NCI-H2081 treated with DMSO at 0.1 percent for 48 hours (cell line): ENCODE measurements around the gene MUC22.
"Not testable (repeated sequence)": the region's sequence is repeated elsewhere in the genome, so short reads cannot be mapped to it uniquely, and the experiment has no call there.

Source experiments
- DNase-seq: peaks from one replicate; lab custom pipeline; 2025; lab: John Stamatoyannopoulos, UW

MUC22 gene

GRCh38 chr6:31038559-31038958 is 28.3 kb downstream of the MUC22 start:
- no peak for DNase-seq

DNA sequence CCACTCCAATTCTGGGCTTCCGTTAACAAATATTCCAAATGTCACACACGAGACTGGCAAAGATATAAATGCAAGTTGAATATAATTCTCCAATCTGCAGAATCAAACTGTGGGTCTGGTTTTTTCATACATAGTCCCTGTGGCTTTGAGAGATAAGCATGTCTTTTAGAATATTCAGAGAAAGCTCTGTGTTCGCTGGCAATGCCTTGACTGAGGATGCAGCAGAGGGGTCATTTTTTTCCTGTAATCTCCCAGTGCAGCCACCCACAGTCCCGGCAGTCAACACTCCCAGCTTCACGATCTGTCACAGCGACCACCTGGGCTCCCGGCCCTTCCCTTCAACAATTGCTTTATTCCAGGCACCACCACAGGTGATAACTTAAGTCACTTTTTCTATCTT is 30.5 kb downstream of the MUC22 start:
- DNase-seq = no peak

DNA sequence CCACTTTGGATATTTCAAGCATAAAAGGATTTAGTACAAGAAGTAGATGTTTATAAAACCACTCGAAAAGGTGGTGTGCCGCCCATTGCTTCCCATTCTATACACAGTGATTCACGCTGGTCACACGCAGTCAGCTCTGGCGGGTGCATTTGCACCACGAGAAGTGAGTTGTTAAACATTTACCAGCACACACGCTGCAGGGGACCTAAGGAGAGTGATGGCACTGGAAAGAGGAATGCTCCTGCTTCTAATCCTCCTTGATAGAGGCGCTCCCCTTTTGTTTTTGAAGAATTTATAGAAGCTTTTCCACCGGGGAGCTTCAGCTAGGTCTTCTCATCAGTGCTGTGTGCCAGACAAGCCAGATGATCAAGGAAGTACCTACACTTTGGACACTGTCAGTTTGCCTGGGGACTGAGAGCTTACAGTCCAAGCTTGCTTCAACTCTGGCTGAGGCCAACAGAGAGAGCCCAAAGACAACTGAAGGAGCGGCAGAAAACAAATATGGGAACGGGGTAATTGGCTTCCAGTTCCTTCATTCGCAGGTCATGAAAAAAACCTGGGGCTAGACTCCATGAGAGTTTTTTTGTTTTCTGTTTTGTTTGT is 31.2 kb downstream of the MUC22 start:
- DNase-seq = no peak

GRCh38 chr6:31042806-31043205 is 32.5 kb downstream of the MUC22 start:
- DNase-seq = no peak

DNA sequence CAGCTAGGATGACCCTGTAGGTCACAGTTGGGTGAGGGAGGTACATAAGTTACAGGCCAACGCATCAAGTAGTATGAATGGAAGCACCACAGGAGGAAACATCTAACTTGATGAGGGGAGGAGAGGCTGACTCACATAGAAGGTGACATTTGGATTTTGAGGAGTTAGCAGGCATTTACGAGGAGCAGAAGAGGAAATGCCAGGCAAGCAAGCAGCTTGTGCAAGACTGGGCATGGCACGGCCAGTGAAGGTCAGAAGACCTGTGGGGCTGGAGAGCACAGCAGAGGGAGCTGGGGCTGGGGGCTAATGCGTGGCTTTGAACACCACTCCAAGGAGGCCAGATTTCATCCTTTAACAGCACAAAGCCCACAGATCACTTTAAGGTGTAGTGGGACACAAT is 37.8 kb downstream of the MUC22 start:
- DNase-seq = no peak

- DNase-seq = no peak
These were observed 39.2 kb downstream of the MUC22 start for GRCh38 chr6:31049518-31049917.

GRCh38 chr6:31053187-31053586 is 42.9 kb downstream of the MUC22 start:
- not testable (repeated sequence) for DNase-seq

DNA sequence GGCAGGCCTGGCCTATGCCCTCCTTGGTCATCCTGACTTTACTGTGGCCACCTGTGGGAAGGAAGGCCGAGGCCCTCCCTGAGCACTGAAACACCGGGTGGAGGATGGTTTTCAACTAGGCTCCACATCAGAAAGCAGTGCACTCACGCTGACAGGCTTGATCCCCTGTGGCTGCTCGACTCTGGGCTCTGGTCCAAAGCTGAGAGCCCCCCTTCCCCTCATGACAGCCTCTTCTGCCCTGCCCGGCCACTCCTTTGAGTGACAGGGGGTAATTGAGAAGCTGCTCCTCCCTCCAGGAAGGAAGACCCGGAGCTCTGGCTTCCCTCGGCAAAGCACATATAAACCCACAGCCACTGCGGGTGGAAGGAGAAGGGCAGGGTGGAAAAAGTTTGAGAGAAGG is 43.6 kb downstream of the MUC22 start:
- DNase-seq = no peak

DNA sequence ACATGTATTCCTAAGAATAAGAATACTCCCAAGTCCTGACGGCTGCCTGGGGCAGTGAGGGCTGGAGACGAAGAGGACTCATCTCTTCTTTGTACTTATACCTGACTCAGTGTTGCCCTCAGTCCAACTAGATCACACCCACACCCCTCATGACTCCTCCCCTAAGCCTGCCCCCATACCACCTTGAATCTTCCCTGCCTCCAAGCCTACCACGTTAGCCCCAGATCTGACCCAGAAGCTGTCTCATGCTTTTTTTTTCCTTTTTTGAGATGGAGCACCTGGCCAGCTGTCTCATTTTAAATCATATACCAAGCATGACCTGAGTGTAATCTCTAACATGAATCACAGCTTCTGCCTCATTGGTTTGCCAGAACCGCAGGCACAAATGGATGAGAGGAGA is 45.2 kb downstream of the MUC22 start:
- no peak for DNase-seq

GRCh38 chr6:31057426-31058003 is 47.2 kb downstream of the MUC22 start:
- DNase-seq = no peak

- no peak for DNase-seq
These were observed 48.0 kb downstream of the MUC22 start for GRCh38 chr6:31058128-31058894.

- DNase-seq = no peak
These were observed 49.9 kb downstream of the MUC22 start for GRCh38 chr6:31060145-31060544.

DNA sequence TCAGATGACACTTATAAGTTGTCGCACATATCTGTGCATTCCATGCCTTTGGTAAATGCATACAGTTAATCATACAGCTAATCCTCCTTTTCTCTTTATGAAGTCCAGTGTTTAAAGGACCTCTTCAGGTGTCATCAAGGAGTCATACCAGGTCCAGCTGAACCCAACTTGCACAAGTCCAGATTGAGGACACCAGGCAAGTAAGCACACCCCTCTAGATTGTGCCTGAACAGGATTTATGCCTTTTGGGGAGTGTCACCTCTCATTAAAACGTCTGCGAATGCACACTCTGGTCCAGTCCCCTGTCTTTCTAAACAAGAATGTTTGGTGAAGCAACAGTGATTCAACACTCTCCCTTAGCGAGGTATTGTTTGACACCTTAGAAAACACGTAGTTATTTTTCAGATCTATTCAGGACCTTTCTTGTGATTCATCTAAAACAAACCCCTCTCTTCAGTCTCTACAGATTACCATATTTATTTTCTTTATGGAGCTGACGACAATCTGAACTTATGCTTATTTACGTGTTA is 53.7 kb downstream of the MUC22 start:
- no peak for DNase-seq

- no peak for DNase-seq
These were observed 55.3 kb downstream of the MUC22 start for GRCh38 chr6:31065556-31065955.

GRCh38 chr6:31067028-31067427 is 56.8 kb downstream of the MUC22 start:
- not testable (repeated sequence) for DNase-seq

- DNase-seq = not testable (repeated sequence)
These were observed 57.8 kb downstream of the MUC22 start for GRCh38 chr6:31067891-31068668.

GRCh38 chr6:31068669-31069340 is 58.5 kb downstream of the MUC22 start:
- DNase-seq = no peak

- peak; percentile 21 for DNase-seq
These were observed 60.5 kb downstream of the MUC22 start for GRCh38 chr6:31070711-31071197.

GRCh38 chr6:31074401-31074800 is 64.1 kb downstream of the MUC22 start:
- no peak for DNase-seq

DNA sequence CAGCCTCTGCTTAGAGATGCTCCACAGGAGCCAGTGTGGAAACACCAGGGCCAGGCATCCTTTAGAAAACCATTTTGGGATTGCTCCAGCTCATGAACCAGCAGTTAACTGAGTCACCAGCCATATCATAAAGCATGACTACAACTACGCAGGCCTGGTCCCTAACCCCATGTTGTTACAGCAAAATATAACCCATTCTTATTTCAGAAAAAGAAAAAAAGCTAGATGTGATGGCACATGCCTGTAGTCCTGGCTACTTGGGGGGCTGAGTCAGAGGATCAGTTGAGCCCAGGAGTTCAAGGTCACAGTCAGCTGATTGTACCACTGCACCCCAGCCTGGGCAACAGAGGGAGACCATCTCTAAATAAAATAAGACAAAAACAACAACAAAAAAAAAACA is 65.3 kb downstream of the MUC22 start:
- no peak for DNase-seq

- DNase-seq = no peak
These were observed 66.3 kb downstream of the MUC22 start for GRCh38 chr6:31076611-31077010.
